Stomach (tissue), 9 donors: Measurements from ENCODE around the gene EFCAB11. TPM values are rescaled to one million over a fixed set of nuclear protein-coding genes. Genes with fewer than 3 reads are reported as not detected.
A peak's percentile ranks its signal among the peaks of the same experiment; 100 is the strongest.

Experiments
- DNase-seq, 2 donors: peaks; one replicate each; pipeline versions ENCODE4 v3.0.0 to v3.0.0-alpha.2; 2013 to 2019
- H3K27ac ChIP-seq, 5 donors: fragments of 200-600 bp in 4 of 5; sonication (generic) in 4 of 5; one replicate each; pipeline ENCODE4 v1.5.1; 2013 to 2019; ENCODE audit warnings: mild to moderate bottlenecking in 1 of 5, moderate library complexity in 1 of 5
- H3K27me3 ChIP-seq, 3 donors: fragments of 200-600 bp; sonication (generic); one replicate each; pipeline ENCODE4 v1.5.1; 2017 to 2019; ENCODE audit warnings: mixed run types in 1 of 3
- H3K36me3 ChIP-seq, 4 donors: fragments of 200-600 bp; sonication (generic); 1 replicate in 3 of 4; 2 replicates in 1 of 4; pipeline ENCODE4 v1.5.1; 2016 to 2019
- H3K4me1 ChIP-seq, 4 donors: fragments of 200-600 bp; sonication (generic); one replicate each; pipeline ENCODE4 v1.5.1; 2016 to 2019
- H3K4me3 ChIP-seq, 4 donors: fragments of 200-600 bp; sonication (generic) in 3 of 4; one replicate each; pipeline ENCODE4 v1.5.1; 2016 to 2019; ENCODE audit warnings: mild to moderate bottlenecking in 1 of 4
- H3K9me3 ChIP-seq, 4 donors: fragments of 200-600 bp; sonication (generic); one replicate each; pipeline ENCODE4 v1.5.1; 2016 to 2019
- EP300 ChIP-seq: sonication (generic); formaldehyde crosslinking; IDR thresholded peaks from one replicate; pipeline ENCODE4 v1.6.1; 2017; ENCODE audit warnings: antibody characterized with exemption
- POLR2A ChIP-seq, 4 donors: fragments of 450-650 bp; IDR thresholded peaks; one replicate each; pipeline ENCODE4 v1.6.1; 2016; ENCODE audit warnings: antibody characterized with exemption in 4 of 4, control low read depth in 2 of 4, mild to moderate bottlenecking in 1 of 4, moderate library complexity in 1 of 4
- POLR2AphosphoS5 ChIP-seq, 3 donors: sonication (generic); formaldehyde crosslinking; IDR thresholded peaks; one replicate each; pipeline ENCODE4 v1.6.1; 2016; ENCODE audit warnings: antibody characterized with exemption in 3 of 3
- WGBS, 5 donors: extraction: QIAGEN DNeasy Blood & Tissue Kit in 3 of 5; methylation state at CpG; one replicate each; pipeline versions ENCODE4 v1.1.5 to v1.1.7; 2013 to 2018; 5-methylcytosine and 5-hydroxymethylcytosine counted together
- intact Hi-C: fragments of 100-400 bp; cut with DNase I; formaldehyde crosslinking; loops from one replicate; pipeline ENCODE4 v1.15.1; 2023; ENCODE audit warnings: low total_unique reads
- polyA plus RNA-seq, 3 donors: library from polyadenylated mRNA; stranded (reverse); fragments of 200-250 nt; gene quantifications; one replicate each; pipeline ENCODE4 v1.2.3, GENCODE V29; 2013
- total RNA-seq, 5 donors: library from RNA; depleted of rRNA; stranded (reverse); fragments of >200 nt; gene quantifications; one replicate each; pipeline versions ENCODE4 v1.1.0 to v1.2.3, GENCODE V29; 2014 to 2016
- TF ChIP-seq, protein P1 (sequence below), 7 experiments: fragments of 450-650 bp in 4 of 7; fragments of 200-600 bp in 3 of 7; sonication (generic) in 3 of 7; IDR thresholded peaks; one replicate each; pipeline ENCODE4 v1.5.1; 2016 to 2019; ENCODE audit warnings: antibody characterized with exemption in 7 of 7, control low read depth in 2 of 7, mild to moderate bottlenecking in 1 of 7
- donor health status: healthy with polysubstance abuse.
- donor health status: Bipolar disorder and iron deficiency.
- donor health status: healthy.

EFCAB11 gene
- total and polyA plus RNA-seq, 8 donors, result 4.5 to 20.4 (median 10.0) TPM

DNA sequence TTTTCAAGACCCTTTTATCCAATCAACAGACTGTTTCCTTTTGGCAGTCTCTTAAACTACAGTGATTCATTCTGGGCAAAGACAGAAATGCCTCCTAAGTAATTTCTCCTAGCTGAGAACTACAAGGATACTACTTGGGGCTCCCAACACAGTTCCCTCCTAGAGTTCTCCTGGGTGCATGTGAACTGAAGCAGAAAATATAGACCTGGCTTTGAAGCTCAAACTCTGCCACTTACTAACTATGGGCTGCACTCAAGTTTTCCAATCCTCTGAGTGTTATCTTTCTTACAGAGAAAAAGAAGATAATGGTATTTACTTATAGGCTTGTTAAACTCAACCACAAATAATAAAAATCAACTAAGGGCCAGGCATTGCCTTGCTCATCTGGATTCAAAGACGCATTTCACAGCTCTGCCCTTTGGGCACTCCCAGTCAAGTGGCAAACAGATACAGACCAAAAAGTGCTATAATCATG lies 97.6 kb downstream of the EFCAB11 start:
- H3K27ac ChIP-seq, result no peak overlapping the region
- H3K9me3 ChIP-seq, result peaks cover 0 to 4% (median 0%) of the 10 kb centered on the region in 4 donors
- no peaks in the 10 kb centered on the region for H3K36me3 ChIP-seq
- no peak overlapping the region for H3K4me3 ChIP-seq
- WGBS, 5 donors, result 31 to 71% (median 42%) methylated on average over 1 of the region's 1 CpG
- H3K4me1 ChIP-seq, result peaks cover 0 to 31% (median 5%) of the 10 kb centered on the region in 4 donors
- no peaks in the 10 kb centered on the region for H3K27me3 ChIP-seq
- DNase-seq, result peak; percentile 28 to 36
- intact Hi-C loops, result no loop called here
- peak in 2 of 3 donors; percentile 16 to 48 for TF ChIP-seq POLR2AphosphoS5 (IDR thresholded peaks at IDR 0.05)
- TF ChIP-seq, protein P1, sequence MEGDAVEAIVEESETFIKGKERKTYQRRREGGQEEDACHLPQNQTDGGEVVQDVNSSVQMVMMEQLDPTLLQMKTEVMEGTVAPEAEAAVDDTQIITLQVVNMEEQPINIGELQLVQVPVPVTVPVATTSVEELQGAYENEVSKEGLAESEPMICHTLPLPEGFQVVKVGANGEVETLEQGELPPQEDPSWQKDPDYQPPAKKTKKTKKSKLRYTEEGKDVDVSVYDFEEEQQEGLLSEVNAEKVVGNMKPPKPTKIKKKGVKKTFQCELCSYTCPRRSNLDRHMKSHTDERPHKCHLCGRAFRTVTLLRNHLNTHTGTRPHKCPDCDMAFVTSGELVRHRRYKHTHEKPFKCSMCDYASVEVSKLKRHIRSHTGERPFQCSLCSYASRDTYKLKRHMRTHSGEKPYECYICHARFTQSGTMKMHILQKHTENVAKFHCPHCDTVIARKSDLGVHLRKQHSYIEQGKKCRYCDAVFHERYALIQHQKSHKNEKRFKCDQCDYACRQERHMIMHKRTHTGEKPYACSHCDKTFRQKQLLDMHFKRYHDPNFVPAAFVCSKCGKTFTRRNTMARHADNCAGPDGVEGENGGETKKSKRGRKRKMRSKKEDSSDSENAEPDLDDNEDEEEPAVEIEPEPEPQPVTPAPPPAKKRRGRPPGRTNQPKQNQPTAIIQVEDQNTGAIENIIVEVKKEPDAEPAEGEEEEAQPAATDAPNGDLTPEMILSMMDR (IDR thresholded peaks at IDR 0.05), result no peak
- TF ChIP-seq EP300, result no peak
- TF ChIP-seq POLR2A (IDR thresholded peaks at IDR 0.05), result no peak

DNA sequence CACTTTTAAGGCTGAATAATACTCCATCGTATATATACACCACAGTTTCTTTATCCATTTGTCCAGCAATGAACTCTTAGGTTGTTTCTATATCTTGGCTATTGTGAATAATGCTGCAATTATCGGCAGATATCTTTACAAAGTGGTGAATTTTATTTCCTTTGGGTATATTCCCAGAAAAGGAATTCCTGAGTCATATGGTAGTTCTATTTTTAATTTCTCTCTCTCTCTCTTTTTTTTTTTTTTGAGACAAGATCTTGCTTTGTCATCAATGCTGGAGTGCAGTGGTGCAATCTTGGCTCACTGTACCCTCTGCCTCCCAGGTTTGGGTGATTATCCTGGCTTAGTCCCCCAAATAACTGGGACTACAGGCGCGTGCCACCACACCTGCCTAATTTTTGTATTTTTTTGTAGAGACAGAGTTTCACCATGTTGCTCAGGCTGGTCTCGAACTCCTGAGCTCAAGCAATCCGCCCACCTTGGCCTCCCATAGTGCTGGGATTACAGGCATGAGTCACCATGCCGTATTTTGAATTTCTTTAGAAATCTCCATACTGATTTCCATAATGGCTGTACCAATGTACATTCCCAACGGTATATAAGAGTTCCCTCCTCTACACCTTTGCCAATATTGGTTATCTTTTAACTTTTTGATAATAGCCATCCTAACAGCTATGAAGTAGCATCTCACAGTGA lies 98.4 kb downstream of the EFCAB11 start:
- intact Hi-C loops, result no loop called here
- DNase-seq, result no peak
- Histone ChIP-seq H3K27ac (no peak overlapping the region), H3K4me3 (no peak overlapping the region), H3K36me3 (no peaks in the 10 kb centered on the region), H3K27me3 (no peaks in the 10 kb centered on the region), H3K4me1 (peaks cover 0 to 31% (median 5%) of the 10 kb centered on the region in 4 donors), H3K9me3 (no peaks in the 10 kb centered on the region)
- TF ChIP-seq, protein P1 (IDR thresholded peaks at IDR 0.05), result no peak
- TF ChIP-seq POLR2A (IDR thresholded peaks at IDR 0.05) (no peak), EP300 (no peak), POLR2AphosphoS5 (IDR thresholded peaks at IDR 0.05) (no peak)
- WGBS, 5 donors, result 72 to 83% (median 76%) methylated on average over 8 of the region's 8 CpGs

DNA sequence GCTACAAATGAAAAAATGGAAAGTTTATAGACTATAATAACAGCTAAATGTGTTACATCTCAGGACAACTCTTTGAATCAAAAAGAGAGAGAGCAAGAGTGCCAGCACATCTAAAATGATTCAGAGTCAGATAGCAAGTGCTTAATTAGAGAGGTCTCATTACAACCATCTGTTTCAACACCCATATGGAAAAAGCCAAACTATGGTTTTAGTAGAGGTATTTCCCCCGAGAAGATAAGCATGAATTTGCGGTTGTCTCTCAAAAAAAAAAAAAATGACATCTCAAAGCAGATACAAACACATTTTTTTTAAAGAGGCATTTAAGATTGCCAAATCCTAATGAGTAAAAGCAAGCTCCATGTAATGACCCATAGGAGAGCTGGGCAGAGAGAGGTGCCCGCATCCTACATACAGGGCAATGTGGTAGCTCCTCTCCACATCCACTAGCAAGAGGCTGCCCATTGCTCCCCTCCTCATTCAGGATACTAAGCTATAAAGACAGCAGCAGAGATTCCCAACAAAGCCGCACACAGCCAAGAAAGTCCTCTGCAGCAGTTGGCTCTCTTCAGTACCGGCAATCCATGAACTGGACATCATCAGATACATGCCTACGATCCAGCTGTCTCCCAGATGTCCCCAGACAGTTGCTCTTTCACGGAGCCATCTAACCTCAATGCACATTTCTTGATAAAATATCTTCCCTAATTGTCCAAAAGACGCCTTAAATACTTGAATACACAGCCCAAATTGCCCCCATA lies 100.4 kb downstream of the EFCAB11 start:
- WGBS, 5 donors, result 75 to 83% (median 79%) methylated on average over 8 of the region's 8 CpGs
- H3K4me1 ChIP-seq, result peaks cover 0 to 31% (median 5%) of the 10 kb centered on the region in 4 donors
- no peaks in the 10 kb centered on the region for H3K9me3 ChIP-seq
- no peaks in the 10 kb centered on the region for H3K36me3 ChIP-seq
- no peak overlapping the region for H3K27ac ChIP-seq
- TF ChIP-seq, protein P1 (IDR thresholded peaks at IDR 0.05), result no peak
- no peak for TF ChIP-seq POLR2A (IDR thresholded peaks at IDR 0.05)
- TF ChIP-seq EP300, result no peak
- TF ChIP-seq POLR2AphosphoS5 (IDR thresholded peaks at IDR 0.05), result no peak
- intact Hi-C loops, result no loop called here
- no peaks in the 10 kb centered on the region for H3K27me3 ChIP-seq
- no peak for DNase-seq
- no peak overlapping the region for H3K4me3 ChIP-seq

DNA sequence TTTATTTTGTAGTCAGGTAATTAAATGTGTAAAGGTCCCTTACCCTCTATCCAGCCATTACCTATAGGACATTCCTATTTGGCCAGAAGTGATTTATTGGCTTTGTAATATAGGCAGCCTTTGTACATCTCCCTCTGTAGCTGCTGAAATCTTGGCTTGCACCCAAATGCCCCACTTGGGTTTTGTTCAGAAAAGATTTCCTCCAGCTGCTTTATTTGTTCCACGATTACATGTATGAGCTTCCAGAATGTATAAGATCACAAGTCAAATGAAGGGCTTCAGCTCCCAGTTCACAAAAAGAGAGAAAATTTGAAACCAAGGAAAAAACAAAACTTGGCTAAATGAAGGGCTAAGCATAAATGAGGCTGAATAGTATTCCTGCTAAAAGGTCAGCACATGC lies 103.4 kb downstream of the EFCAB11 start:
- DNase-seq, result peak in 1 of 2 donors; percentile 42
- 18 to 41% (median 30%) methylated on average over 1 of the region's 1 CpG for WGBS, 5 donors
- intact Hi-C loops, result no loop called here

More for the DNA sequence above, 103.4 kb downstream of the EFCAB11 start:
- TF ChIP-seq EP300 (no peak), POLR2AphosphoS5 (IDR thresholded peaks at IDR 0.05) (no peak), POLR2A (IDR thresholded peaks at IDR 0.05) (no peak)
- TF ChIP-seq, protein P1 (IDR thresholded peaks at IDR 0.05), result no peak
- Histone ChIP-seq H3K4me1 (peaks cover 0 to 3% (median under 1%) of the 10 kb centered on the region in 4 donors), H3K36me3 (no peaks in the 10 kb centered on the region), H3K27me3 (no peaks in the 10 kb centered on the region), H3K27ac (no peak overlapping the region), H3K9me3 (no peaks in the 10 kb centered on the region), H3K4me3 (no peak overlapping the region)
